22Rv1 (cell line): ENCODE data around the gene TP53I11.

Experiments used
- ZFX ChIP-seq: fragments of 450-650 bp; IDR thresholded peaks from 2 replicates; pipeline ENCODE4 v1.6.1; 2017; ENCODE audit warnings: antibody characterized with exemption, borderline replicate concordance
- TF ChIP-seq, protein P1 (sequence below): fragments of 450-650 bp; IDR thresholded peaks from 2 replicates; pipeline ENCODE4 v1.5.1; 2017; ENCODE audit warnings: mild to moderate bottlenecking

DNA sequence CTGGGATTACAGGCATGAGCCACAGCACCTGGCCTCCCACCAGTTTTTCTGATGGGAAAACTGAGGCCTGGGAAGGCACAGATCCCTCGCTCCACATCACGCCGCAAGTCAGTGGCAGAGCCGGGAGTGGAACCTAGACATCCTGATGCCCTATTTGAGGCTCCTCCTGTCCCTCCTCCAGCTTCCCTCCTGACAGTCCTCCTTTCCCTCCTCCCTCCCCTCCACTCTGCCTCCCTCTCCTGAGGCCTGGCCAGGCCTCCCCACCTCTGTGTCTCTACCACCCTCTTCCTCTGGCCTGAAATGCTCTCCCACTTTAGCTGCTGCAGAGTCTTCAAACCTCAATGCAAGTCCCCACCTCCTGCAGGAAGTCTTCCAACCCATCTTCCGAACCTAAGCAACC lies 13.3 kb upstream of the TP53I11 start:
- TF ChIP-seq, protein P1, sequence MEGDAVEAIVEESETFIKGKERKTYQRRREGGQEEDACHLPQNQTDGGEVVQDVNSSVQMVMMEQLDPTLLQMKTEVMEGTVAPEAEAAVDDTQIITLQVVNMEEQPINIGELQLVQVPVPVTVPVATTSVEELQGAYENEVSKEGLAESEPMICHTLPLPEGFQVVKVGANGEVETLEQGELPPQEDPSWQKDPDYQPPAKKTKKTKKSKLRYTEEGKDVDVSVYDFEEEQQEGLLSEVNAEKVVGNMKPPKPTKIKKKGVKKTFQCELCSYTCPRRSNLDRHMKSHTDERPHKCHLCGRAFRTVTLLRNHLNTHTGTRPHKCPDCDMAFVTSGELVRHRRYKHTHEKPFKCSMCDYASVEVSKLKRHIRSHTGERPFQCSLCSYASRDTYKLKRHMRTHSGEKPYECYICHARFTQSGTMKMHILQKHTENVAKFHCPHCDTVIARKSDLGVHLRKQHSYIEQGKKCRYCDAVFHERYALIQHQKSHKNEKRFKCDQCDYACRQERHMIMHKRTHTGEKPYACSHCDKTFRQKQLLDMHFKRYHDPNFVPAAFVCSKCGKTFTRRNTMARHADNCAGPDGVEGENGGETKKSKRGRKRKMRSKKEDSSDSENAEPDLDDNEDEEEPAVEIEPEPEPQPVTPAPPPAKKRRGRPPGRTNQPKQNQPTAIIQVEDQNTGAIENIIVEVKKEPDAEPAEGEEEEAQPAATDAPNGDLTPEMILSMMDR, result no peak
- no peak for TF ChIP-seq ZFX
